PFSK-1 (cell line): ENCODE measurements around the gene TMEM158.

Experiments used
- FOXP2 ChIP-seq: optimal IDR thresholded peaks from 2 replicates; pipeline ENCODE3; 2011; ENCODE audit warnings: borderline replicate concordance, control low read depth, inconsistent platforms; ENCODE audit not compliant: insufficient read depth; ENCODE audit errors: extremely low read length, extremely low read depth
- POLR2AphosphoS5 ChIP-seq: IDR thresholded peaks from 2 replicates; pipeline ENCODE4 v1.6.1; 2012; ENCODE audit warnings: low read depth, mild to moderate bottlenecking, control low read depth, low read length, moderate library complexity
- SIN3A ChIP-seq: IDR thresholded peaks from 2 replicates; pipeline ENCODE4 v1.6.1; 2012; ENCODE audit warnings: mild to moderate bottlenecking, low read length, moderate library complexity, borderline replicate concordance; ENCODE audit not compliant: insufficient read depth
- TAF1 ChIP-seq: IDR thresholded peaks from 2 replicates; pipeline ENCODE4 v1.6.1; 2012; ENCODE audit warnings: low read length, control low read depth, borderline replicate concordance; ENCODE audit not compliant: insufficient read depth
- TF ChIP-seq, protein P1 (sequence below), 2 experiments: IDR thresholded peaks; 2 replicates each; pipeline versions ENCODE4 v1.6.1 to v1.8.0; 2011 to 2012; ENCODE audit warnings: low read depth in 2 of 2, low read length in 2 of 2, control low read depth in 1 of 2, inconsistent platforms in 1 of 2, mild to moderate bottlenecking in 1 of 2, moderate library complexity in 1 of 2; ENCODE audit not compliant: insufficient read depth in 1 of 2

DNA sequence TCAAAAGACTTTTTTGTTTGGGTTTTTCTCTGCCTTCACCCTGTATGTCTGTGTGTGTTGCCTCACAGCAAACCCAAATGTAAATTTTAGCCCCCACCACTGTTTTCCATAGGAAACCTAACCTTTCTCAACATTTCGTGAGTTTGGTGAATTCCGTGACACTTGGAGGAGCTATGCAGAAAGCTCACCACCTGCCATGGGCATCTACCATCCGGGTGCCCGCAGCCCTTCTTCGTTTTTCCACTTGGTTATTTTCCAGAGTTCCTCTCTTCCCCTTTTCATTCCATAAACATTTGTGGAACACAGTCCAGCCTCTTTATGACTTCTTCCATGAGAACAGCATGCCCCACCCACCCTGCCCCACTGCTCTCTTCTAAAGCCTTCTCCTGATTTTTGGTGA, 31.3 kb downstream of the TMEM158 start:
- TF ChIP-seq POLR2AphosphoS5 (no peak), SIN3A (no peak), FOXP2 (no peak), TAF1 (no peak)
- TF ChIP-seq, protein P1, sequence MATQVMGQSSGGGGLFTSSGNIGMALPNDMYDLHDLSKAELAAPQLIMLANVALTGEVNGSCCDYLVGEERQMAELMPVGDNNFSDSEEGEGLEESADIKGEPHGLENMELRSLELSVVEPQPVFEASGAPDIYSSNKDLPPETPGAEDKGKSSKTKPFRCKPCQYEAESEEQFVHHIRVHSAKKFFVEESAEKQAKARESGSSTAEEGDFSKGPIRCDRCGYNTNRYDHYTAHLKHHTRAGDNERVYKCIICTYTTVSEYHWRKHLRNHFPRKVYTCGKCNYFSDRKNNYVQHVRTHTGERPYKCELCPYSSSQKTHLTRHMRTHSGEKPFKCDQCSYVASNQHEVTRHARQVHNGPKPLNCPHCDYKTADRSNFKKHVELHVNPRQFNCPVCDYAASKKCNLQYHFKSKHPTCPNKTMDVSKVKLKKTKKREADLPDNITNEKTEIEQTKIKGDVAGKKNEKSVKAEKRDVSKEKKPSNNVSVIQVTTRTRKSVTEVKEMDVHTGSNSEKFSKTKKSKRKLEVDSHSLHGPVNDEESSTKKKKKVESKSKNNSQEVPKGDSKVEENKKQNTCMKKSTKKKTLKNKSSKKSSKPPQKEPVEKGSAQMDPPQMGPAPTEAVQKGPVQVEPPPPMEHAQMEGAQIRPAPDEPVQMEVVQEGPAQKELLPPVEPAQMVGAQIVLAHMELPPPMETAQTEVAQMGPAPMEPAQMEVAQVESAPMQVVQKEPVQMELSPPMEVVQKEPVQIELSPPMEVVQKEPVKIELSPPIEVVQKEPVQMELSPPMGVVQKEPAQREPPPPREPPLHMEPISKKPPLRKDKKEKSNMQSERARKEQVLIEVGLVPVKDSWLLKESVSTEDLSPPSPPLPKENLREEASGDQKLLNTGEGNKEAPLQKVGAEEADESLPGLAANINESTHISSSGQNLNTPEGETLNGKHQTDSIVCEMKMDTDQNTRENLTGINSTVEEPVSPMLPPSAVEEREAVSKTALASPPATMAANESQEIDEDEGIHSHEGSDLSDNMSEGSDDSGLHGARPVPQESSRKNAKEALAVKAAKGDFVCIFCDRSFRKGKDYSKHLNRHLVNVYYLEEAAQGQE (IDR thresholded peaks at IDR 0.05; ENCODE audit: insufficient read depth in 1 of 2, low read depth in 2 of 2, low read length in 2 of 2): no peak
